HCT116 (cell line): ENCODE results near the gene FRMD8. TPM values are rescaled to one million over a fixed set of nuclear protein-coding genes. Genes with fewer than 3 reads are reported as not detected.

ENCODE experiments used
- ATAC-seq: fragments of 200-7000 bp; cut with Tn5 transposase; 2 replicates; pipeline ENCODE4 v1.9.1; 2020; ENCODE audit warnings: mild to moderate bottlenecking, moderate library complexity
- BruUV-seq: library from RNA; stranded (reverse); fragments of 400-500 nt; replicated peaks from 2 replicates; lab custom pipeline; 2021; lab: Mats Ljungman, UMichigan
- CTCF ChIA-PET: fragments of 300-600 bp; sonication (Branson Sonifier 250); formaldehyde crosslinking; loops from one replicate; lab custom pipeline; 2021; ENCODE audit warnings: antibody characterized with exemption; lab: Charles Lee
- POLR2A ChIA-PET: fragments of 300-600, 350-600 bp; sonication (Branson Sonifier 250); formaldehyde crosslinking; loops from one replicate; lab custom pipeline; 2021; ENCODE audit warnings: antibody characterized with exemption; lab: Charles Lee
- RAD21 ChIA-PET, 2 experiments: fragments of 300-600 bp; sonication (Branson Sonifier 250); formaldehyde crosslinking; loops; one replicate each; lab custom pipeline; 2023; ENCODE audit warnings: low total read pairs in 2 of 2; ENCODE audit not compliant: uncharacterized antibody in 2 of 2, unreplicated experiment in 2 of 2, low non-redundant PET in 1 of 2; lab: Charles Lee
- DNase-seq: peaks from one replicate; pipeline ENCODE4 v3.0.0-alpha.2; 2010; ENCODE audit warnings: low read depth, low spot score
- H2AFZ ChIP-seq: fragments of 200-600 bp; shearing (Covaris generic), sonication (generic); 2 replicates; pipeline ENCODE4 v1.6.1; 2017; ENCODE audit warnings: low read depth, mixed run types, mixed read lengths, antibody characterized with exemption, low read length; ENCODE audit not compliant: poor library complexity, severe bottlenecking
- H3K27ac ChIP-seq: 2 replicates; pipeline ENCODE4 v1.5.1; 2012; ENCODE audit warnings: low read depth, low read length
- H3K27me3 ChIP-seq: fragments of 200-600 bp; sonication (generic); 2 replicates; pipeline ENCODE4 v1.6.1; 2016; ENCODE audit warnings: mixed run types, low read length, mixed read lengths; ENCODE audit not compliant: insufficient read depth
- H3K36me3 ChIP-seq, 2 experiments: fragments of 200-500 bp in 1 of 2; fragments of 200-600 bp in 1 of 2; sonication (Bioruptor generic) in 1 of 2; sonication (generic) in 1 of 2; 2 replicates each; pipeline versions ENCODE4 v1.5.1 to v1.6.1; 2014 to 2016; ENCODE audit warnings: low read length in 2 of 2, inconsistent platforms in 1 of 2, mixed read lengths in 1 of 2, mixed run types in 1 of 2; ENCODE audit not compliant: insufficient read depth in 2 of 2, control insufficient read depth in 1 of 2
- H3K4me1 ChIP-seq, 2 experiments: fragments of 200-600 bp in 1 of 2; sonication (generic) in 1 of 2; 2 replicates each; pipeline versions ENCODE4 v1.5.1 to v1.6.1; 2012 to 2017; ENCODE audit warnings: low read length in 2 of 2, inconsistent platforms in 1 of 2, mild to moderate bottlenecking in 1 of 2, mixed read lengths in 1 of 2, mixed run types in 1 of 2, moderate library complexity in 1 of 2; ENCODE audit not compliant: insufficient read depth in 2 of 2, control insufficient read depth in 1 of 2
- H3K4me2 ChIP-seq: fragments of 200-600 bp; sonication (generic); 2 replicates; pipeline ENCODE4 v1.6.1; 2017; ENCODE audit warnings: mixed run types, low read length, mixed read lengths
- H3K4me3 ChIP-seq, 2 experiments: fragments of 200-600 bp in 1 of 2; sonication (generic) in 1 of 2; replicated peaks in 1 of 2; 2 replicates each; pipeline ENCODE4 v1.5.1; 2011 to 2016; ENCODE audit warnings: low read length in 2 of 2, control low read depth in 1 of 2, low read depth in 1 of 2, mild to moderate bottlenecking in 1 of 2, mixed read lengths in 1 of 2, mixed run types in 1 of 2
- H3K79me2 ChIP-seq: fragments of 200-600 bp; sonication (generic); 2 replicates; pipeline ENCODE4 v1.6.1; 2017; ENCODE audit warnings: mild to moderate bottlenecking, mixed run types, low read length, moderate library complexity, mixed read lengths; ENCODE audit not compliant: insufficient read depth
- H3K9ac ChIP-seq: fragments of 200-600 bp; sonication (generic); 2 replicates; pipeline ENCODE4 v1.6.1; 2016; ENCODE audit warnings: low read length, mixed read lengths
- H3K9me2 ChIP-seq: fragments of 200-600 bp; sonication (generic), shearing (Covaris generic); 2 replicates; pipeline ENCODE4 v1.6.1; 2017; ENCODE audit warnings: mixed run types, mild to moderate bottlenecking, moderate library complexity; ENCODE audit not compliant: insufficient read depth
- H3K9me3 ChIP-seq, 2 experiments: fragments of 200-500 bp in 1 of 2; fragments of 200-600 bp in 1 of 2; sonication (Bioruptor generic) in 1 of 2; sonication (generic) in 1 of 2; 2 replicates each; pipeline ENCODE4 v1.6.1; 2014 to 2017; ENCODE audit warnings: low read length in 2 of 2, mixed read lengths in 2 of 2, inconsistent platforms in 1 of 2, low read depth in 1 of 2, mild to moderate bottlenecking in 1 of 2, mixed run types in 1 of 2, moderate library complexity in 1 of 2; ENCODE audit not compliant: control insufficient read depth in 1 of 2, insufficient read depth in 1 of 2
- H4K20me1 ChIP-seq: fragments of 200-600 bp; sonication (generic), shearing (Covaris generic); 2 replicates; pipeline ENCODE4 v1.6.1; 2017; ENCODE audit warnings: mixed run types, mild to moderate bottlenecking, moderate library complexity; ENCODE audit not compliant: insufficient read depth
- ATF3 ChIP-seq: IDR thresholded peaks from 2 replicates; pipeline ENCODE4 v1.6.1; 2012
- CEBPB ChIP-seq: IDR thresholded peaks from 2 replicates; pipeline ENCODE4 v1.6.1; 2012; ENCODE audit warnings: low read depth
- CTCF ChIP-seq, 3 experiments: fragments of 200-600 bp in 1 of 3; sonication (generic) in 1 of 3; IDR thresholded peaks in 2 of 3; conservative IDR thresholded peaks in 1 of 3; 2 replicates each; pipeline ENCODE4 v1.5.1; 2012 to 2017; ENCODE audit warnings: low read depth in 2 of 3, low read length in 2 of 3, antibody characterized with exemption in 1 of 3, borderline replicate concordance in 1 of 3, control low read depth in 1 of 3, mild to moderate bottlenecking in 1 of 3, mixed read lengths in 1 of 3, mixed run types in 1 of 3, moderate library complexity in 1 of 3; ENCODE audit not compliant: insufficient read depth in 1 of 3
- EGR1 ChIP-seq: IDR thresholded peaks from 2 replicates; pipeline ENCODE4 v1.6.1; 2012; ENCODE audit warnings: low read depth
- EZH2phosphoT487 ChIP-seq: fragments of 200-600 bp; IDR thresholded peaks from 2 replicates; pipeline ENCODE4 v1.6.1; 2018; ENCODE audit warnings: antibody characterized with exemption, borderline replicate concordance
- JUND ChIP-seq: IDR thresholded peaks from 2 replicates; pipeline ENCODE4 v1.6.1; 2012
- MAX ChIP-seq: IDR thresholded peaks from 2 replicates; pipeline ENCODE4 v1.6.1; 2012
- POLR2AphosphoS5 ChIP-seq: IDR thresholded peaks from 2 replicates; pipeline ENCODE4 v1.6.1; 2011; ENCODE audit warnings: mild to moderate bottlenecking, low read depth, low read length, moderate library complexity
- RAD21 ChIP-seq: IDR thresholded peaks from 2 replicates; pipeline ENCODE4 v1.6.1; 2012; ENCODE audit warnings: low read depth, mild to moderate bottlenecking
- SP1 ChIP-seq: IDR thresholded peaks from 2 replicates; pipeline ENCODE4 v1.6.1; 2012; ENCODE audit warnings: low read depth
- TCF7L2 ChIP-seq: IDR thresholded peaks from 2 replicates; pipeline ENCODE4 v1.7.0; 2011; ENCODE audit warnings: borderline replicate concordance, inconsistent platforms; ENCODE audit not compliant: insufficient read depth, insufficient read length; ENCODE audit errors: extremely low read depth
- ZFX ChIP-seq: fragments of 450-650 bp; IDR thresholded peaks from 2 replicates; pipeline ENCODE4 v1.6.1; 2017
- ZNF274 ChIP-seq: fragments of 200-500 bp; sonication (Bioruptor generic); IDR thresholded peaks from 2 replicates; pipeline ENCODE4 v1.6.1; 2014; ENCODE audit warnings: mild to moderate bottlenecking, low read depth, low read length, inconsistent platforms
- intact Hi-C: fragments of 100-400 bp; cut with micrococcal nuclease; formaldehyde crosslinking; loops from 2 replicates; pipeline ENCODE4 v1.10.0; 2022
- total RNA-seq: library from RNA; stranded (reverse); gene quantifications from one replicate; pipeline ENCODE4 v1.2.1, GENCODE V29; 2021; ENCODE audit not compliant: unreplicated experiment

FRMD8 gene
- total RNA-seq, 1 experiment from 2014 or later, result 35.8 TPM

- Histone ChIP-seq H3K27ac (peak overlapping the region; percentile 43), H3K9ac (peak overlapping the region; percentile 50; the same call in 1 of the 2 replicates), H2AFZ (no peak overlapping the region), H3K4me3 (peak overlapping the region in 1 of 2 experiments; percentile 60; a peak in 2 of 4 replicates), H3K27me3 (no peaks in the 10 kb centered on the region), H3K4me2 (peak overlapping the region; percentile 87), H3K9me3 (no peaks in the 10 kb centered on the region), H3K4me1 (peaks cover 3 to 20% of the 10 kb centered on the region in 2 experiments; a peak in 2 of 4 replicates), H3K36me3 (peaks cover 16 to 18% of the 10 kb centered on the region in 2 experiments), H4K20me1 (no peaks in the 10 kb centered on the region), H3K9me2 (no peaks in the 10 kb centered on the region), H3K79me2 (no peaks in the 10 kb centered on the region)
- POLR2A ChIA-PET, result interaction anchor here (0.7 to 0.8 kb wide), 2 partner anchors 24 to 153 kb away, joined by 3 read pairs; no protein-coding TSS in a partner anchor
- ATAC-seq (no peak), DNase-seq (no peak)
- TF ChIP-seq EGR1 (no peak), CTCF (IDR thresholded peaks at IDR 0.05 in 2 of 3, conservative IDR thresholded peaks at IDR 0.05 in 1 of 3; ENCODE audit: borderline replicate concordance in 1 of 3, insufficient read depth in 1 of 3, low read depth in 2 of 3, low read length in 2 of 3) (no peak)
- RAD21 ChIA-PET, result no interaction called here
- no TSS peak for BruUV-seq
- intact Hi-C loops, result no loop called here
- CTCF ChIA-PET, result interaction anchor here (1.5 to 5.6 kb wide), 3 partner anchors 20 to 154 kb away, joined by 5 to 49 read pairs (median 5); partner anchors contain the start of gene DPF2
Measured at GRCh38 chr11:65353900-65354264, 32.6 kb upstream of the FRMD8 start.

GRCh38 chr11:65354265-65355012 lies 32.0 kb upstream of the FRMD8 start, which contains the start of gene TIGD3:
TIGD3 (plus strand) TSS chr11:65354751; CDS start chr11:65355809, 1,058 bp downstream.
- ATAC-seq (peak; percentile 96), DNase-seq (peak; percentile 81)
- Histone ChIP-seq H3K9me3 (no peaks in the 10 kb centered on the region), H3K79me2 (no peaks in the 10 kb centered on the region), H3K4me3 (peak within 1 kb of the TSS; percentile 44 to 60), H4K20me1 (no peaks in the 10 kb centered on the region), H3K4me1 (peaks cover 3 to 20% of the 10 kb centered on the region in 2 experiments; a peak in 2 of 4 replicates), H3K27ac (peak within 1 kb of the TSS; percentile 63), H3K36me3 (peaks cover 11 to 14% of the 10 kb centered on the region in 2 experiments), H3K4me2 (peak within 1 kb of the TSS; percentile 87), H3K9me2 (no peaks in the 10 kb centered on the region), H3K9ac (peak within 1 kb of the TSS; percentile 60), H2AFZ (no peak within 1 kb of the TSS), H3K27me3 (no peaks in the 10 kb centered on the region)
- POLR2A ChIA-PET, result interaction anchor here (0.7 to 0.8 kb wide), 2 partner anchors 25 to 152 kb away, joined by 3 read pairs; no protein-coding TSS in a partner anchor
- RAD21 ChIA-PET, result no interaction called here
- no TSS peak for BruUV-seq
- intact Hi-C loops, result no loop called here
- CTCF ChIA-PET, result interaction anchor here (2.4 to 5.6 kb wide), 2 partner anchors 80 to 153 kb away, joined by 5 to 49 read pairs; no protein-coding TSS in a partner anchor
- TF ChIP-seq JUND (no peak), ZNF274 (no peak), ATF3 (no peak), SP1 (peak; percentile 80), EGR1 (no peak), CTCF (IDR thresholded peaks at IDR 0.05 in 2 of 3, conservative IDR thresholded peaks at IDR 0.05 in 1 of 3; ENCODE audit: borderline replicate concordance in 1 of 3, insufficient read depth in 1 of 3, low read depth in 2 of 3, low read length in 2 of 3) (no peak), EZH2phosphoT487 (no peak), ZFX (0 out of 2 replicates have a peak, but pooled peaks have one; percentile 45), POLR2AphosphoS5 (peak; percentile 93), RAD21 (no peak), CEBPB (no peak), TCF7L2 (no peak), MAX (peak; percentile 11; the same call in 1 of the 2 replicates)
